HUDEP-2 (cell line): Measurements from ENCODE around the gene CCDC88C.
A peak's percentile ranks its signal among the peaks of the same experiment; 100 is the strongest.

ENCODE experiments used
- DNase-seq, 76 experiments: peaks; one replicate each; lab custom pipeline; 2025; ENCODE audit not compliant: unreplicated experiment in 76 of 76; lab: John Stamatoyannopoulos, UW

Gene CCDC88C

GRCh38 chr14:91369628-91370445 is 47.8 kb downstream of the CCDC88C start:
- DNase-seq, result peak in 16 of 76 experiments; percentile 8 to 50 (median 28)

DNA sequence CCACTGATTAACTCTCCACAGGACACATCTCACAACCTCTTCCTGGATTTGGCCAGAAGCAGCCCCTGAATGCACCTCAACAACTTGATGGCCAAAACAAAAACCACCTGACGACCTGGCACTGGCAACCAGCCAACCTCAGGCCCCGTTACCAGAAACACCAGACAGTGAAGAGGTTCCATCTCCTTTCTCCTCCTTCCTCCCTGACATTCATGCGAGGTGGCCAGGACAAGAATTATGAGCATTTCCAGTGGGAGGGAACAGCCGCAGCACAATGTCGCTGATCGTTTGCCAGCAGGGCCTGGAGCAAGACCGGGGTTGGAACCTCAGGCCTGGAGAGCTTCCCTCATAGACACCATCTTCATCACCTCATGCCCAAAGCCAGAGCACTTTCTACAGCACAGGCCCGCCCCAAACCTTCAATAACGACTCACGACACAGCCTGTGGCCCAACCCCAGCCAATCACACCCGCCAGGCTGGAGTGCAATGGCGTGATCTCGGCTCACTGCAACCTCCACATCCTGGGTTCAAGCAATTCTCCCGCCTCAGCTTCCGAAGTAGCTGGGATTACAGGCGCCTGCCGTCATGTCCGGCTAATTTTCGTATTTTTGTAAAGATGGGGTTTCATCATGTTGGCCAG is 48.7 kb downstream of the CCDC88C start:
- no peak for DNase-seq

- no peak for DNase-seq
Observed at GRCh38 chr14:91367173-91368171, 50.1 kb downstream of the CCDC88C start.

GRCh38 chr14:91366749-91367148 is 50.9 kb downstream of the CCDC88C start:
- DNase-seq, result no peak

DNA sequence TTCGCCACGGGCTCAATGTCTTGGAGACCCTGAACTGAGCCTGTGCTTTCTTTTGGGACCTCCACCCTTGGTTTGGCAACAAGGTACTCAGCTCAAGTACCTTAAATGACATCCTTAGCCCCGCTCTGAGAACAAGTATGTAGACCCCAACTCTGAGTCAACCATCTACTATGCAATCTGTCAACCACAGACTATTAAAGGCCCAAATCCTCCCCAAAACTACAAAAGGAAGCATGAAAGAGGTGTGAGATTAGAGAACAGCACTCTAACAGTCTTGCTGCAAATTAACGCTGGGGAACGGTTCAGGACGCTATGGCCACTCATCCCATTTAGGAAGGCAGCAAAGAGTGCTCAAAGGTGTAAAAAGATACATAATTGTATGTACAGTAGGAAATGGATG is 52.1 kb downstream of the CCDC88C start:
- DNase-seq, result no peak

- DNase-seq, result no peak
Observed at GRCh38 chr14:91364524-91365270, 52.9 kb downstream of the CCDC88C start.

DNA sequence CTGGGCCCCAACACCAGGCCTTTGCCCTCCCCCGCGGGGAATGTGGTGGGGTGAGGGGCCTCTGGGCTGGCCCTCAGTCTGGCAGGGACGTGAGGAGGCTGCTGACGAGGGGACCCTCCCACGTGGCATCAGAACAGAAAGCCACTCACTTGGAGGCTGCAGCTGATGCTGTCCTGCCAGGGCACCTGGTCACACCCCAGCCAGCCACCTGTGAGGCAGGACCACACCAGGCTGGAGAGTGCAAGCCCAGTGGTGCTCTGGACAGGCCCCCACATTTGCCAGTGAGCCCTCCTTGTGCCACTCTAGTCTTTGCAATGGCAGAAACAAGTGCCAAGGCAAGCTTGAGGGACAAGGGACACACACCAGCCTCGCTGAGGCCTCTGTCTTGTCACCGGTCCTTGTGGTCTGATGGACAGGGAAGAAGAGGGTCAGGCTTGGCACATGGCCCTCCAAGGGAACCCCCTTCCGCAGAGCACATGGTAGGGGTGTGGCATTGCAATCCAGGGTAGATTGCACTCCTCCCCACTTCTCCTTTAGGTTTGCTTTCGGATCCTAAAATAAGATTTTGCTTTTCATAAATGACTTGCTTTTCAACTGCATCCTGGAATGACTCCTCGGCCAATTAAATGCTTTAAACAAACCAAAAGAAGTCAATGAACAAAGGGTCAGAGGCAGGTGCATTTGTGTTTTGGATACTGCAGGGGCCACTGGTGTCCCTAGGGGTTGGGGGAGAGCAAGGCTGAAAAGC is 53.7 kb downstream of the CCDC88C start:
- peak in 7 of 76 experiments; percentile 8 to 41 (median 17) for DNase-seq

- peak in 8 of 76 experiments; percentile 11 to 41 (median 16) for DNase-seq
Observed at GRCh38 chr14:91361233-91361811, 56.3 kb downstream of the CCDC88C start.

- DNase-seq, result no peak
Observed at GRCh38 chr14:91360490-91361232, 57.0 kb downstream of the CCDC88C start.

GRCh38 chr14:91358654-91359220 is 58.9 kb downstream of the CCDC88C start:
- no peak for DNase-seq

DNA sequence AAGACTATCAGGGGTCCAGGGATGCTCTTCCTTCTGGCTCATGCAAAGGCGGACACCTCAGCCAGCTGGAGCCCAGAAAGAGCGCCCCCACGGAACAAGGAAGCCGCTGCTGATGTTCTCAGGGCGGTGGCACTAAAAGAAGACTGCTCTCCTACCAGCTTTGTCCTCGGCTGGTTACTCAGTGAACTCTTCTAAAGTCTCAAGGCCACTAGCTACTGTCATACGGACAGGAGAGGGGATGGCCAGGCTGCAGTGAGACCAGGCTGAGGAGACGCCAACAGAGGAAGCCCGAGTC is 59.6 kb downstream of the CCDC88C start:
- no peak for DNase-seq

GRCh38 chr14:91357272-91358024 is 60.2 kb downstream of the CCDC88C start:
- no peak for DNase-seq

DNA sequence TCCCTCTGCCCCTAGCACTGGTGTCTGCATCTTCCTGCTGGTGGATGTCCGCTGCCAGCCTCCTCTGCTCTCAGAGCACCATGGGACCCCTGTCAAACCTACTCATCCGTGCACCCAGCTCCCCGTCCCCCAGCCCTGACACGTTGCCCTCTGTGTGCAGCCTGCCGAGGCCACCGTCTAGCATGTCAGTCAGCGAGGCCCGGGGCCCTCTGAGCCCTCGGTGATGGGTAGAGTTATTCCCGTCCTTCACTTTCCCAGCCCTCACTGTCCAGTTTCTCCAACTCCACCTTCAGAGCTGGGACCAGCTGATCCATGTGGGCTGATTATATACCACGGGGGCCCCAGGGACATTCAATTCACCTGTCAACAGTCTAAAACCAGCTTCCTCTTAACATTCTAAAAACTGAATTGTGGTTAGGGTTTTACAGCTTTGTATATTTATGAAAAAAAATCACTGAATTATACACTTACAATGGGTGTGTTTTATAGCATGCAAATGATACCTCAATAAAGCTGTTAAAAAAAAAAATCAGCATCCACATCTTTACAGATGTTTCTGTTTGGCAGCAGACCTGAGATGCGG is 61.3 kb downstream of the CCDC88C start:
- no peak for DNase-seq

GRCh38 chr14:91354979-91355685 is 62.5 kb downstream of the CCDC88C start:
- peak in 5 of 76 experiments; percentile 7 to 18 (median 16) for DNase-seq

DNA sequence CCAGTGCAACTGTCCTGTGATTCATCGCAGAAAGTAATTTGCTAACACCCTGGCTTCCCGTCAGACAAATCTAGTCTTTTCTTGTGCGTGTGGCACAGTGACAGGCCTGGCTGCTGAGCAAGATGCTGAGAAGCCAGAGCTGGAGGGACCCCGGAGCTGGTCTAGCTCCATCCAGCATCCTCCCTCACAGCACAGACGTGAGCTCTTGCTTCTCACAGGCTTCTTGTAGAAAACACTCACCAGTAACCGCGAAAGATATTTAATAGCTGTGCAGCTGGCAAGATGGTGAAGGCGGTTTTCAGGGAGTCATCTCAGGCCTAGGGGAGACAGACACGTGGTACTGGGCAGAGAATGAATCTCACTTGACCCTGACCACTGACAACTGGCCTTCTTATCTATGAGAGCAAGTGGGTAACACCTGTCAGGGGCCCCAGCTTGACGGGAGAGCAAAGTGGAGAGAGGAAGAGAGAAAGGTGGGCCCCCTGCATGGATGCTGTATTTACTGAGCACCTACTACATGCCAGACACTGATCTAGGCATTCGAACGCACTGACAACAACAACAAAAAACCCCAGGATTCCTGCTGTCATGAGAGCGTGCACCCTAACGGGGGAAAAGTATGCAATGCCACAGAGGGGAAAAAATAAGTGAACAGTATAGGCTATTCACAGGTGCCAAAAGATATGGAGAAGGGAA is 63.3 kb downstream of the CCDC88C start:
- no peak for DNase-seq
